8988T (cell line): ENCODE data around the gene LGI4.
A peak's percentile ranks its signal among the peaks of the same experiment; 100 is the strongest.
"Not testable (repeated sequence)": the region's sequence is repeated elsewhere in the genome, so short reads cannot be mapped to it uniquely, and the experiment has no call there.

ENCODE experiments used
- DNase-seq: peaks from one replicate; pipeline ENCODE4 v3.0.0; 2011

Gene LGI4

GRCh38 chr19:35141837-35142605 lies 7.2 kb upstream of the LGI4 start:
- no peak for DNase-seq

- peak; percentile 100 for DNase-seq
These were observed 6.3 kb upstream of the LGI4 start for GRCh38 chr19:35140962-35141836.

- DNase-seq: no peak
These were observed 5.5 kb upstream of the LGI4 start for GRCh38 chr19:35140207-35140961.

GRCh38 chr19:35138305-35138892 lies 3.5 kb upstream of the LGI4 start, which contains the start of gene FXYD1:
Gene FXYD1 (plus strand): TSS chr19:35138824. CDS start chr19:35140080, 1,256 bp downstream.
- DNase-seq: no peak

- DNase-seq: no peak
These were observed 2.3 kb upstream of the LGI4 start for GRCh38 chr19:35136977-35137702.

GRCh38 chr19:35136231-35136630 lies 1.4 kb upstream of the LGI4 start:
- no peak for DNase-seq

GRCh38 chr19:35135389-35135909 lies 590 bp upstream of the LGI4 start:
- peak; percentile 99 for DNase-seq

- no peak for DNase-seq
These were observed 1.0 kb downstream of the LGI4 start for GRCh38 chr19:35133826-35134225.

- DNase-seq: no peak
These were observed 2.6 kb downstream of the LGI4 start for GRCh38 chr19:35132254-35132653.

- DNase-seq: no peak
These were observed 3.8 kb downstream of the LGI4 start for GRCh38 chr19:35130761-35131720.

GRCh38 chr19:35129724-35130274 lies 5.1 kb downstream of the LGI4 start:
- DNase-seq: not testable (repeated sequence)

- no peak for DNase-seq
These were observed 6.3 kb downstream of the LGI4 start for GRCh38 chr19:35128398-35129057.

GRCh38 chr19:35127871-35128270 lies 7.0 kb downstream of the LGI4 start:
- no peak for DNase-seq

- no peak for DNase-seq
These were observed 8.3 kb downstream of the LGI4 start for GRCh38 chr19:35126624-35126959.

GRCh38 chr19:35125749-35126623 lies 8.9 kb downstream of the LGI4 start:
- no peak for DNase-seq

- no peak for DNase-seq
These were observed 9.6 kb downstream of the LGI4 start for GRCh38 chr19:35125270-35125717.

- DNase-seq: peak; percentile 98
These were observed 10.5 kb downstream of the LGI4 start for GRCh38 chr19:35124098-35125060.
